Common myeloid progenitor, CD34-positive (primary cell): ENCODE results near the gene MDM1.

ENCODE experiments used
- CTCF ChIA-PET: fragments of 350-600 bp; sonication (Branson Sonifier 250); formaldehyde crosslinking; loops from one replicate; lab custom pipeline; 2021; ENCODE audit warnings: antibody characterized with exemption; lab: Charles Lee
- POLR2A ChIA-PET: fragments of 350-600 bp; sonication (Branson Sonifier 250); formaldehyde crosslinking; loops from one replicate; lab custom pipeline; 2021; ENCODE audit warnings: antibody characterized with exemption; lab: Charles Lee
- DNase-seq, 3 donors: peaks; one replicate each; pipeline versions ENCODE4 v3.0.0 to v3.0.0-alpha.2; 2013
- H3K27ac ChIP-seq, 2 experiments: 1 replicate in 1 of 2; 2 replicates in 1 of 2; pipeline ENCODE4 v1.7.0; 2013; ENCODE audit warnings: inconsistent platforms in 2 of 2, low read length in 2 of 2, mild to moderate bottlenecking in 2 of 2, low read depth in 1 of 2, moderate library complexity in 1 of 2; ENCODE audit not compliant: severe bottlenecking in 2 of 2, insufficient read depth in 1 of 2, poor library complexity in 1 of 2
- H3K27me3 ChIP-seq, 5 experiments: replicated peaks in 2 of 5; 1 replicate in 3 of 5; 2 replicates in 2 of 5; pipeline versions ENCODE4 v1.6.1 to v1.7.0; 2013; ENCODE audit warnings: low read length in 4 of 5, mild to moderate bottlenecking in 2 of 5, moderate library complexity in 2 of 5, inconsistent platforms in 1 of 5; ENCODE audit not compliant: insufficient read depth in 5 of 5, control insufficient read depth in 4 of 5
- H3K36me3 ChIP-seq, 4 experiments: 1 replicate in 2 of 4; 2 replicates in 2 of 4; pipeline versions ENCODE4 v1.6.1 to v1.7.0; 2013; ENCODE audit warnings: low read length in 3 of 4, control low read depth in 1 of 4, mild to moderate bottlenecking in 1 of 4; ENCODE audit not compliant: control insufficient read depth in 4 of 4, insufficient read depth in 4 of 4
- H3K4me1 ChIP-seq, 4 experiments: 1 replicate in 3 of 4; 2 replicates in 1 of 4; pipeline versions ENCODE4 v1.6.1 to v1.7.1; 2013; ENCODE audit warnings: low read length in 3 of 4, mild to moderate bottlenecking in 3 of 4, control low read depth in 1 of 4, inconsistent platforms in 1 of 4, moderate library complexity in 1 of 4; ENCODE audit not compliant: control insufficient read depth in 4 of 4, insufficient read depth in 4 of 4; ENCODE audit errors: control extremely low read depth in 1 of 4
- H3K4me3 ChIP-seq, 7 experiments: 1 replicate in 4 of 7; 2 replicates in 3 of 7; pipeline versions ENCODE4 v1.5.1 to v1.7.0; 2013; ENCODE audit warnings: mild to moderate bottlenecking in 7 of 7, low read length in 6 of 7, moderate library complexity in 6 of 7, inconsistent platforms in 2 of 7, low read depth in 2 of 7, control low read depth in 1 of 7; ENCODE audit not compliant: insufficient read depth in 4 of 7, control insufficient read depth in 1 of 7; ENCODE audit errors: extremely low read depth in 1 of 7
- H3K9me3 ChIP-seq, 5 experiments: 1 replicate in 4 of 5; 2 replicates in 1 of 5; pipeline versions ENCODE4 v1.6.1 to v1.7.1; 2013; ENCODE audit warnings: low read length in 4 of 5, mild to moderate bottlenecking in 2 of 5, inconsistent platforms in 1 of 5, low read depth in 1 of 5, moderate library complexity in 1 of 5; ENCODE audit not compliant: control insufficient read depth in 4 of 5, insufficient read depth in 2 of 5; ENCODE audit errors: control extremely low read depth in 1 of 5
- WGBS: methylation state at CpG from one replicate; pipeline ENCODE4 v1.1.5; 2013; ENCODE audit not compliant: insufficient coverage; 5-methylcytosine and 5-hydroxymethylcytosine counted together

Gene MDM1

GRCh38 chr12:68261896-68262295, 70.3 kb downstream of the MDM1 start:
- Histone ChIP-seq H3K4me1 (peaks cover 0 to 3% (median 0%) of the 10 kb centered on the region in 4 experiments), H3K36me3 (no peaks in the 10 kb centered on the region), H3K27ac (no peak overlapping the region), H3K9me3 (no peaks in the 10 kb centered on the region), H3K4me3 (no peak overlapping the region), H3K27me3 (peaks cover 0 to 1% (median 0%) of the 10 kb centered on the region in 5 experiments)
- no peak for DNase-seq
- ChIA-PET CTCF (no interaction called here), POLR2A (no interaction called here)

GRCh38 chr12:68260153-68260552, 72.0 kb downstream of the MDM1 start:
- no peak overlapping the region for H3K27ac ChIP-seq
- H3K4me1 ChIP-seq = peaks cover 0 to 3% (median 0%) of the 10 kb centered on the region in 4 experiments
- H3K9me3 ChIP-seq = no peaks in the 10 kb centered on the region
- ChIA-PET POLR2A (interaction anchor here (0.6 kb wide), 1 partner anchor 36 kb away, joined by 3 read pairs; no protein-coding TSS in a partner anchor), CTCF (no interaction called here)
- WGBS = 100% methylated on average over 1 of the region's 3 CpGs
- H3K27me3 ChIP-seq = peaks cover 0 to 1% (median 0%) of the 10 kb centered on the region in 5 experiments
- no peaks in the 10 kb centered on the region for H3K36me3 ChIP-seq
- H3K4me3 ChIP-seq = no peak overlapping the region
- no peak for DNase-seq

- H3K9me3 ChIP-seq = no peaks in the 10 kb centered on the region
- POLR2A ChIA-PET = interaction anchor here (0.6 kb wide), 1 partner anchor 37 kb away, joined by 3 read pairs; no protein-coding TSS in a partner anchor
- CTCF ChIA-PET = interaction anchor here (0.9 kb wide), 1 partner anchor 18 kb away, joined by 3 read pairs; no protein-coding TSS in a partner anchor
- no peaks in the 10 kb centered on the region for H3K36me3 ChIP-seq
- no peak for DNase-seq
- 80% methylated on average over 1 of the region's 3 CpGs for WGBS
- H3K4me1 ChIP-seq = peaks cover 0 to 3% (median 0%) of the 10 kb centered on the region in 4 experiments
- H3K27ac ChIP-seq = no peak overlapping the region
- peaks cover 0 to 1% (median 0%) of the 10 kb centered on the region in 5 experiments for H3K27me3 ChIP-seq
- no peak overlapping the region for H3K4me3 ChIP-seq
Observed at GRCh38 chr12:68259318-68259940, 72.7 kb downstream of the MDM1 start.

- Histone ChIP-seq H3K9me3 (no peaks in the 10 kb centered on the region), H3K36me3 (no peaks in the 10 kb centered on the region), H3K4me3 (no peak within 1 kb of the TSS), H3K27ac (no peak within 1 kb of the TSS), H3K4me1 (no peaks in the 10 kb centered on the region), H3K27me3 (peaks cover 0 to 3% (median 0%) of the 10 kb centered on the region in 5 experiments)
- DNase-seq = no peak
- ChIA-PET CTCF (interaction anchor here (0.8 kb wide), 1 partner anchor 542 kb away, joined by 3 read pairs; no protein-coding TSS in a partner anchor), POLR2A (no interaction called here)
- 100% methylated on average over 3 of the region's 7 CpGs for WGBS
Observed at GRCh38 chr12:68253504-68253903, 78.7 kb downstream of the MDM1 start, which contains the start of gene IL22. TSS of gene IL22 (minus strand) at chr12:68253604. CDS start at chr12:68253448, 156 bp downstream.

- POLR2A ChIA-PET = no interaction called here
- peaks cover 0 to 1% (median 0%) of the 10 kb centered on the region in 5 experiments for H3K27me3 ChIP-seq
- H3K27ac ChIP-seq = no peak overlapping the region
- no peak for DNase-seq
- H3K4me3 ChIP-seq = no peak overlapping the region
- 97% methylated on average over 5 of the region's 5 CpGs for WGBS
- H3K9me3 ChIP-seq = no peaks in the 10 kb centered on the region
- CTCF ChIA-PET = no interaction called here
- H3K36me3 ChIP-seq = no peaks in the 10 kb centered on the region
- H3K4me1 ChIP-seq = no peaks in the 10 kb centered on the region
Observed at GRCh38 chr12:68252077-68252476, 80.1 kb downstream of the MDM1 start.

GRCh38 chr12:68250454-68250853, 81.7 kb downstream of the MDM1 start:
- POLR2A ChIA-PET = no interaction called here

GRCh38 chr12:68247785-68248184, 84.4 kb downstream of the MDM1 start:
- H3K4me3 ChIP-seq = no peak overlapping the region
- H3K27me3 ChIP-seq = peaks cover 0 to 3% (median 0%) of the 10 kb centered on the region in 5 experiments
- H3K9me3 ChIP-seq = no peaks in the 10 kb centered on the region
- H3K36me3 ChIP-seq = no peaks in the 10 kb centered on the region
- no peak overlapping the region for H3K27ac ChIP-seq
- no peaks in the 10 kb centered on the region for H3K4me1 ChIP-seq
- DNase-seq = no peak
- CTCF ChIA-PET = no interaction called here
- POLR2A ChIA-PET = no interaction called here

More at GRCh38 chr12:68250454-68250853, 81.7 kb downstream of the MDM1 start:
- Histone ChIP-seq H3K4me3 (no peak overlapping the region), H3K27me3 (peaks cover 0 to 2% (median 0%) of the 10 kb centered on the region in 5 experiments), H3K9me3 (no peaks in the 10 kb centered on the region), H3K27ac (no peak overlapping the region), H3K4me1 (no peaks in the 10 kb centered on the region), H3K36me3 (no peaks in the 10 kb centered on the region)
- 92% methylated on average over 2 of the region's 3 CpGs for WGBS
- CTCF ChIA-PET = interaction anchor here (1.3 kb wide), 1 partner anchor 16 kb away, joined by 4 read pairs; no protein-coding TSS in a partner anchor
- DNase-seq = no peak
